Fibroblast of skin of right quadriceps (primary cell): ENCODE results near the gene CAMK1.

Experiments
- DNase-seq: peaks from one replicate; pipeline ENCODE4 v3.0.0-alpha.2; 2013

Gene CAMK1

GRCh38 chr3:9769426-9770275, at the start of gene CAMK1:
Gene CAMK1, minus strand, starts transcription at chr3:9769947. Its CDS starts 2,198 bp downstream, at chr3:9767749.
- DNase-seq, result peak; percentile 65

GRCh38 chr3:9818666-9819335, 49.1 kb upstream of the CAMK1 start:
- no peak for DNase-seq

- DNase-seq, result no peak
These were observed 47.7 kb upstream of the CAMK1 start for GRCh38 chr3:9817436-9817835.

GRCh38 chr3:9815986-9816385, 46.2 kb upstream of the CAMK1 start:
- DNase-seq, result no peak

- DNase-seq, result no peak
These were observed 43.2 kb upstream of the CAMK1 start for GRCh38 chr3:9812870-9813483.

- DNase-seq, result no peak
These were observed 41.1 kb upstream of the CAMK1 start for GRCh38 chr3:9810846-9811245.

GRCh38 chr3:9810433-9810770, 40.7 kb upstream of the CAMK1 start:
- no peak for DNase-seq

- peak; percentile 56 for DNase-seq
These were observed 40.1 kb upstream of the CAMK1 start, which contains the start of gene TTLL3 for GRCh38 chr3:9809615-9810432. Gene TTLL3, plus strand, starts transcription at chr3:9810262. Its CDS starts 400 bp downstream, at chr3:9810662.

GRCh38 chr3:9809239-9809614, 39.5 kb upstream of the CAMK1 start:
- no peak for DNase-seq

GRCh38 chr3:9808345-9809037, 38.7 kb upstream of the CAMK1 start:
- peak; percentile 27 for DNase-seq

- no peak for DNase-seq
These were observed 38.2 kb upstream of the CAMK1 start for GRCh38 chr3:9807981-9808344.

- DNase-seq, result no peak
These were observed 37.2 kb upstream of the CAMK1 start for GRCh38 chr3:9806688-9807589.

- no peak for DNase-seq
These were observed 36.4 kb upstream of the CAMK1 start for GRCh38 chr3:9806137-9806536.

- no peak for DNase-seq
These were observed 35.2 kb upstream of the CAMK1 start for GRCh38 chr3:9804996-9805395.

GRCh38 chr3:9803494-9803893, 33.7 kb upstream of the CAMK1 start:
- DNase-seq, result no peak

GRCh38 chr3:9800529-9800928, 30.8 kb upstream of the CAMK1 start:
- no peak for DNase-seq

GRCh38 chr3:9797196-9797945, 27.6 kb upstream of the CAMK1 start:
- no peak for DNase-seq

- no peak for DNase-seq
These were observed 25.5 kb upstream of the CAMK1 start for GRCh38 chr3:9795207-9795606.

GRCh38 chr3:9794400-9794799, 24.7 kb upstream of the CAMK1 start:
- no peak for DNase-seq

GRCh38 chr3:9793161-9793781, 23.5 kb upstream of the CAMK1 start:
- DNase-seq, result peak; percentile 38
